ENCODE measurements around the gene MARCHF10. TPM values are rescaled to one million over a fixed set of nuclear protein-coding genes. Genes with fewer than 3 reads are reported as not detected.

Gene MARCHF10
- total and polyA plus RNA-seq, 3 donors from 2014 or later = 61.5 to 266 (median 118) TPM

DNA sequence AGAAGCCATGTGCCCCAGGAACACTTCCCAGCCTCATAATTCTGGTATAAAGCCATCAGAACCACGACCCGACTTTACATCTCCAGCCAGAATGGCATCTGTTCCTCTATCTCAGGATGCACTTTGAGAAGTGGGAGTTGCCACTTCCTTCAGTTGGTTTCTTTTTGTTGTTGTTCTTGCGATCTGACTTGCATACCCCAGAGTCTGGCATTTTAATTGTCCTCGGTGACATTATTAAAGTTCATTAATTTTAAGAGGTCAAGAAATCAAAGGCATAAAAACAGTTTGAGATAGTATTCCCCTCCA is 13.5 kb downstream of the MARCHF10 start:
- intact Hi-C loops (cut with DNase I; ENCODE audit: low total_unique reads) = no loop called here
- no peak for DNase-seq
- Histone ChIP-seq H3K9me3 (no peaks in the 10 kb centered on the region), H3K36me3 (ENCODE audit: low read depth, missing control alignments) (no peaks in the 10 kb centered on the region), H3K27ac (no peak overlapping the region), H3K4me3 (no peak overlapping the region), H3K27me3 (no peaks in the 10 kb centered on the region), H3K4me1 (no peaks in the 10 kb centered on the region)
- TF ChIP-seq, protein P1, sequence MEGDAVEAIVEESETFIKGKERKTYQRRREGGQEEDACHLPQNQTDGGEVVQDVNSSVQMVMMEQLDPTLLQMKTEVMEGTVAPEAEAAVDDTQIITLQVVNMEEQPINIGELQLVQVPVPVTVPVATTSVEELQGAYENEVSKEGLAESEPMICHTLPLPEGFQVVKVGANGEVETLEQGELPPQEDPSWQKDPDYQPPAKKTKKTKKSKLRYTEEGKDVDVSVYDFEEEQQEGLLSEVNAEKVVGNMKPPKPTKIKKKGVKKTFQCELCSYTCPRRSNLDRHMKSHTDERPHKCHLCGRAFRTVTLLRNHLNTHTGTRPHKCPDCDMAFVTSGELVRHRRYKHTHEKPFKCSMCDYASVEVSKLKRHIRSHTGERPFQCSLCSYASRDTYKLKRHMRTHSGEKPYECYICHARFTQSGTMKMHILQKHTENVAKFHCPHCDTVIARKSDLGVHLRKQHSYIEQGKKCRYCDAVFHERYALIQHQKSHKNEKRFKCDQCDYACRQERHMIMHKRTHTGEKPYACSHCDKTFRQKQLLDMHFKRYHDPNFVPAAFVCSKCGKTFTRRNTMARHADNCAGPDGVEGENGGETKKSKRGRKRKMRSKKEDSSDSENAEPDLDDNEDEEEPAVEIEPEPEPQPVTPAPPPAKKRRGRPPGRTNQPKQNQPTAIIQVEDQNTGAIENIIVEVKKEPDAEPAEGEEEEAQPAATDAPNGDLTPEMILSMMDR (IDR thresholded peaks at IDR 0.05) = no peak
- TF ChIP-seq POLR2A (IDR thresholded peaks at IDR 0.05) = no peak
- WGBS, 2 donors = 42 to 48% methylated on average over 4 of the region's 4 CpGs

DNA sequence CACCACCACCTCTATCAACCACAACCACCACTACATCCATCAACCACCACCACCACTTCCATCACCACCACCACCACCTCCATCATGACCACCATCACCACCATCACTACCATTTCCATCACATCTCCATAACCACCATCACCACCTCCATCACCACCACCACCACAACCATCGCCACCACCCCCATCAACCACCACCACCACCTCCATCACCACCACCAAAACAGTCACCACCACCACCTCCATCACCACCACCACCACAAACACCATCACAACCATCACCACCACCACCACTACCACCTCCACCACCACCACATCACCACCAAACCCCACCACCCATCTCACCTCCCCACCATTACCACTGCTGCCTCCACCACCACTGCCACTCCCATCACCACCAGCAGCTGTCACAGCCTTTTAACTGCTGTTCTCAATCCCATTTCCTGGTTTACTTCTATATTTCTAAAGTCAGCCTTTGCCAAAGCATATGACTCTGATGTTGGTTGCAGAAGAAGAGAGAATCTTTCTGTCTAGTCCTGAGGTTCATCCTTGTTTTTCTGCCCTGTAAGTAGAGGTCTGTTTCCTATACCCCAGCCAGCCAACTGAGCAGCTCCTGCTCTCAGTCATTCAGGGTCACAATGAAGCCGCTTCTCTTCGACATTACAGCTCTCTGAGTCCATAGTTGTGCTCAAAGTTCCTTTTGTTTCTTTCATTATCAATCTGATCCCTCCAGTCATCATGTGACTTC is 14.0 kb downstream of the MARCHF10 start:
- Histone ChIP-seq H3K36me3 (ENCODE audit: low read depth, missing control alignments) (no peaks in the 10 kb centered on the region), H3K27me3 (no peaks in the 10 kb centered on the region), H3K4me1 (no peaks in the 10 kb centered on the region), H3K4me3 (no peak overlapping the region), H3K27ac (no peak overlapping the region), H3K9me3 (no peaks in the 10 kb centered on the region)
- no peak for DNase-seq
- intact Hi-C loops (cut with DNase I; ENCODE audit: low total_unique reads) = no loop called here
- WGBS, 2 donors = 63 to 76% methylated on average over 3 of the region's 3 CpGs
- no peak for TF ChIP-seq POLR2A (IDR thresholded peaks at IDR 0.05)
- TF ChIP-seq, protein P1 (IDR thresholded peaks at IDR 0.05) = no peak

DNA sequence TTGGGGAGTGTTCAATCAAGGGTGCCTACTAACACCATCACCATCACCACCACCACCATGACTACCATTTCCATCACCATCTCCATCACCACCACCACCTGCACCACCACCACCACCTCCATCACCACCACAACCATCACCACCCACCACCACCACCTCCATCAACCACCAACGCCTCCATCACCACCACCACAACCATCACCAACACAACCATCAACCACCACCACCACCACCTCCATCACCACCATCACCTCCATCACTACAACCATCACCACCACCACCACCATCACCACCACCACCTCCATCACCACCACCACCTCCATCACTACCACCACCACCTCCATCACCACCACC is 15.7 kb downstream of the MARCHF10 start:
- Histone ChIP-seq H3K4me1 (no peaks in the 10 kb centered on the region), H3K36me3 (ENCODE audit: low read depth, missing control alignments) (no peaks in the 10 kb centered on the region), H3K27ac (no peak overlapping the region), H3K4me3 (no peak overlapping the region), H3K27me3 (no peaks in the 10 kb centered on the region), H3K9me3 (no peaks in the 10 kb centered on the region)
- WGBS, 2 donors = 96 to 100% methylated on average over 1 of the region's 1 CpG
- no peak for TF ChIP-seq POLR2A (IDR thresholded peaks at IDR 0.05)
- TF ChIP-seq, protein P1 (IDR thresholded peaks at IDR 0.05) = no peak
- intact Hi-C loops (cut with DNase I; ENCODE audit: low total_unique reads) = no loop called here
- no peak for DNase-seq

DNA sequence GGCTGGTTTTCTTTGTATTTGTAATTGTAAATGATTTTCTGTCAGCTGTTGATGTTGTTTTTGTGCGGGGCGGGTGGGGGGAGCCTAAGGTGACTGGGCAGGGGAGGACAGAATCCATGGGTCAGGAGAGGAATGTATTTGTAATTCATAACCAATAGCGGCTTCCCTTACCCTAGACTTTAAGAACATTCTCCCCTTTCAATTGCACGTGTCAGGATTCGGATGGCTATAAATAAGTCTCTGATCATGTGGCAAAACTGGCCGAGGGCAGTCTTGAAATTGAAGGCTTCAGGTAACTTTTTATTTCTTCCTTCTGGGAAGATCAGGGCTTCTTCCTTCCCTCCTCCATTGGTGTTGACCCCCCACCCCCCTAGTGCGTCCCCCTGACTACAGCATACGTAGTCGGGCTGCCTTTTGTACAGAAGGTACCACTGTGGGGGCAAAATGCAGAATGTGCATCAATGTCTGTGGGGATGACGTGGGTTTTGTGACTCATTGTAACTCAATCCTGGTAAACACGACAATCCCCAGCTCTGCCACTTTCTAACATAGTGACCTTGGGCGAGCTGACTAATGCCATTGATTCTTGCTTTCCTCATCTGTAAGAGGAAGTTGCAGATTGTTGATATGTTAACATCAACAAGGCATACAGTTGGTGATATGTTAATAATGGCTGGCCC is 16.2 kb downstream of the MARCHF10 start:
- Histone ChIP-seq H3K9me3 (no peaks in the 10 kb centered on the region), H3K4me3 (no peak overlapping the region), H3K27ac (no peak overlapping the region), H3K4me1 (no peaks in the 10 kb centered on the region), H3K27me3 (no peaks in the 10 kb centered on the region), H3K36me3 (ENCODE audit: low read depth, missing control alignments) (no peaks in the 10 kb centered on the region)
- DNase-seq = no peak
- TF ChIP-seq, protein P1 (IDR thresholded peaks at IDR 0.05) = no peak
- TF ChIP-seq POLR2A (IDR thresholded peaks at IDR 0.05) = no peak
- WGBS, 2 donors = 80 to 84% methylated on average over 12 of the region's 12 CpGs
- intact Hi-C loops (cut with DNase I; ENCODE audit: low total_unique reads) = no loop called here

Data from testis (tissue), 3 donors.